Measurements from ENCODE around the gene FBLN1.
"Not testable (repeated sequence)": the region's sequence is repeated elsewhere in the genome, so short reads cannot be mapped to it uniquely, and the experiment has no call there.

The FBLN1 gene

GRCh38 chr22:45560761-45561160, 58.1 kb downstream of the FBLN1 start:
- H3K4me3 ChIP-seq (ENCODE audit: low read length); H2AFZ ChIP-seq (ENCODE audit: low read depth, low read length); H3K9me3 ChIP-seq (ENCODE audit: insufficient read depth, low read length); H3K4me1 ChIP-seq (ENCODE audit: low read length); H3K9ac ChIP-seq (ENCODE audit: low read length); H3K36me3 ChIP-seq (replicated peaks; ENCODE audit: low read depth, low read length); H4K20me1 ChIP-seq (ENCODE audit: insufficient read depth, low read length); H3K4me2 ChIP-seq (ENCODE audit: low read length); H3K27ac ChIP-seq (ENCODE audit: low read length); H3K79me2 ChIP-seq (ENCODE audit: low read length): not testable (repeated sequence)
- peaks cover 14% of the 10 kb centered on the region for H3K27me3 ChIP-seq (ENCODE audit: low read depth, low read length)

GRCh38 chr22:45562102-45562501, 59.4 kb downstream of the FBLN1 start:
- Histone ChIP-seq H3K27ac (ENCODE audit: low read length) (no peak overlapping the region), H3K36me3 (replicated peaks; ENCODE audit: low read depth, low read length) (no peaks in the 10 kb centered on the region), H3K4me1 (ENCODE audit: low read length) (no peaks in the 10 kb centered on the region), H2AFZ (ENCODE audit: low read depth, low read length) (no peak overlapping the region), H3K79me2 (ENCODE audit: low read length) (no peaks in the 10 kb centered on the region), H3K27me3 (ENCODE audit: low read depth, low read length) (peaks cover 26% of the 10 kb centered on the region), H4K20me1 (ENCODE audit: insufficient read depth, low read length) (no peaks in the 10 kb centered on the region), H3K4me2 (ENCODE audit: low read length) (no peak overlapping the region), H3K9ac (ENCODE audit: low read length) (no peak overlapping the region), H3K9me3 (ENCODE audit: insufficient read depth, low read length) (no peaks in the 10 kb centered on the region), H3K4me3 (ENCODE audit: low read length) (no peak overlapping the region)
- TF ChIP-seq CTCF (IDR thresholded peaks at IDR 0.05; ENCODE audit: low read depth, low read length) (no peak), EZH2phosphoT487 (IDR thresholded peaks at IDR 0.05; ENCODE audit: low read depth) (no peak)

- H3K9ac ChIP-seq (ENCODE audit: low read length), result no peak overlapping the region
- no peak overlapping the region for H3K4me2 ChIP-seq (ENCODE audit: low read length)
- no peak overlapping the region for H3K4me3 ChIP-seq (ENCODE audit: low read length)
- TF ChIP-seq EZH2phosphoT487 (IDR thresholded peaks at IDR 0.05; ENCODE audit: low read depth), result no peak
- TF ChIP-seq CTCF (IDR thresholded peaks at IDR 0.05; ENCODE audit: low read depth, low read length), result no peak
- H3K36me3 ChIP-seq (replicated peaks; ENCODE audit: low read depth, low read length), result no peaks in the 10 kb centered on the region
- no peaks in the 10 kb centered on the region for H4K20me1 ChIP-seq (ENCODE audit: insufficient read depth, low read length)
- H2AFZ ChIP-seq (ENCODE audit: low read depth, low read length), result no peak overlapping the region
- H3K27me3 ChIP-seq (ENCODE audit: low read depth, low read length), result peaks cover 33% of the 10 kb centered on the region
- no peaks in the 10 kb centered on the region for H3K79me2 ChIP-seq (ENCODE audit: low read length)
- H3K27ac ChIP-seq (ENCODE audit: low read length), result no peak overlapping the region
- no peaks in the 10 kb centered on the region for H3K9me3 ChIP-seq (ENCODE audit: insufficient read depth, low read length)
- no peaks in the 10 kb centered on the region for H3K4me1 ChIP-seq (ENCODE audit: low read length)
These were observed 60.1 kb downstream of the FBLN1 start for GRCh38 chr22:45562537-45563361.

GRCh38 chr22:45563362-45564040, 60.8 kb downstream of the FBLN1 start:
- Histone ChIP-seq H3K27me3 (ENCODE audit: low read depth, low read length) (peaks cover 38% of the 10 kb centered on the region), H3K4me2 (ENCODE audit: low read length) (no peak overlapping the region), H2AFZ (ENCODE audit: low read depth, low read length) (no peak overlapping the region), H3K4me3 (ENCODE audit: low read length) (no peak overlapping the region), H3K36me3 (replicated peaks; ENCODE audit: low read depth, low read length) (no peaks in the 10 kb centered on the region), H4K20me1 (ENCODE audit: insufficient read depth, low read length) (no peaks in the 10 kb centered on the region), H3K9me3 (ENCODE audit: insufficient read depth, low read length) (no peaks in the 10 kb centered on the region), H3K27ac (ENCODE audit: low read length) (no peak overlapping the region), H3K9ac (ENCODE audit: low read length) (no peak overlapping the region), H3K4me1 (ENCODE audit: low read length) (no peaks in the 10 kb centered on the region), H3K79me2 (ENCODE audit: low read length) (no peaks in the 10 kb centered on the region)
- no peak for TF ChIP-seq EZH2phosphoT487 (IDR thresholded peaks at IDR 0.05; ENCODE audit: low read depth)
- no peak for TF ChIP-seq CTCF (IDR thresholded peaks at IDR 0.05; ENCODE audit: low read depth, low read length)
